Body of pancreas (tissue), 4 donors: ENCODE data around the gene STOX2. TPM values are rescaled to one million over a fixed set of nuclear protein-coding genes. Genes with fewer than 3 reads are reported as not detected.

Source experiments
- ATAC-seq: fragments of 150-250 bp; one replicate; pipeline ENCODE4 v1.9.1; 2016
- DNase-seq, 4 donors: peaks; one replicate each; pipeline ENCODE4 v3.0.0-alpha.2; 2019
- H3K27ac ChIP-seq, 4 donors: fragments of 200-600 bp; sonication (generic); 1 replicate in 3 of 4; 2 replicates in 1 of 4; pipeline versions ENCODE4 v1.5.1 to v1.6.1; 2016 to 2019; ENCODE audit warnings: mild to moderate bottlenecking in 1 of 4, mixed read lengths in 1 of 4, moderate library complexity in 1 of 4
- H3K27me3 ChIP-seq, 2 donors: fragments of 200-600 bp; sonication (generic); one replicate each; pipeline ENCODE4 v1.6.0; 2016; ENCODE audit warnings: mild to moderate bottlenecking in 1 of 2
- H3K36me3 ChIP-seq, 2 donors: fragments of 200-600 bp; sonication (generic); replicated peaks in 1 of 2; 2 replicates each; pipeline ENCODE4 v1.5.1; 2016; ENCODE audit warnings: low read depth in 2 of 2; ENCODE audit not compliant: insufficient read depth in 1 of 2
- H3K4me1 ChIP-seq: fragments of 200-600 bp; sonication (generic); one replicate; pipeline ENCODE4 v1.6.0; 2016
- H3K4me3 ChIP-seq, 2 donors: fragments of 200-600 bp; sonication (generic); 1 replicate in 1 of 2; 2 replicates in 1 of 2; pipeline ENCODE4 v1.5.1; 2016 to 2019
- H3K9me3 ChIP-seq, 3 donors: fragments of 200-600 bp; sonication (generic); 1 replicate in 2 of 3; 2 replicates in 1 of 3; pipeline ENCODE4 v1.5.1; 2016
- CTCF ChIP-seq, 7 experiments: fragments of 450-650 bp in 4 of 7; fragments of 200-600 bp in 3 of 7; sonication (generic) in 3 of 7; IDR thresholded peaks; one replicate each; pipeline ENCODE4 v1.5.1; 2016 to 2019; ENCODE audit warnings: antibody characterized with exemption in 7 of 7
- POLR2A ChIP-seq, 3 donors: fragments of 450-650 bp; IDR thresholded peaks; one replicate each; pipeline ENCODE4 v1.6.1; 2016; ENCODE audit warnings: antibody characterized with exemption in 3 of 3, mild to moderate bottlenecking in 2 of 3
- WGBS, 2 donors: methylation state at CpG; one replicate each; pipeline ENCODE4 v1.1.5; 2017; 5-methylcytosine and 5-hydroxymethylcytosine counted together
- intact Hi-C: fragments of 100-400 bp; cut with DNase I; formaldehyde crosslinking; loops from one replicate; pipeline ENCODE4 v1.15.1; 2023
- total RNA-seq, 2 donors: library from RNA; depleted of rRNA; stranded (reverse); fragments of >200 nt; gene quantifications; one replicate each; pipeline ENCODE4 v1.1.0, GENCODE V29; 2016

Gene STOX2
- total RNA-seq, 2 donors from 2014 or later, result 15.0 to 15.8 TPM

GRCh38 chr4:183969596-183969995 is 64.5 kb downstream of the STOX2 start:
- ATAC-seq (no peak), DNase-seq (no peak)
- 91 to 92% methylated on average over 4 of the region's 4 CpGs for WGBS, 2 donors
- intact Hi-C loops, result no loop called here
- Histone ChIP-seq H3K27ac (no peak overlapping the region), H3K4me1 (peaks cover 6% of the 10 kb centered on the region), H3K36me3 (no peaks in the 10 kb centered on the region), H3K9me3 (no peaks in the 10 kb centered on the region), H3K27me3 (no peaks in the 10 kb centered on the region), H3K4me3 (no peak overlapping the region)
- TF ChIP-seq CTCF (IDR thresholded peaks at IDR 0.05) (no peak), POLR2A (IDR thresholded peaks at IDR 0.05) (no peak)

GRCh38 chr4:183971929-183972490 is 66.9 kb downstream of the STOX2 start:
- WGBS, 2 donors, result 74 to 80% methylated on average over 9 of the region's 9 CpGs
- no peak for DNase-seq
- H3K9me3 ChIP-seq, result no peaks in the 10 kb centered on the region
- H3K4me1 ChIP-seq, result no peaks in the 10 kb centered on the region
- H3K27me3 ChIP-seq, result no peaks in the 10 kb centered on the region
- intact Hi-C loops, result no loop called here
- ATAC-seq, result no peak
- no peaks in the 10 kb centered on the region for H3K36me3 ChIP-seq
- no peak overlapping the region for H3K27ac ChIP-seq
- TF ChIP-seq POLR2A (IDR thresholded peaks at IDR 0.05) (no peak), CTCF (IDR thresholded peaks at IDR 0.05) (no peak)
- H3K4me3 ChIP-seq, result no peak overlapping the region

GRCh38 chr4:183977707-183978106 is 72.6 kb downstream of the STOX2 start:
- TF ChIP-seq POLR2A (IDR thresholded peaks at IDR 0.05) (no peak), CTCF (IDR thresholded peaks at IDR 0.05) (no peak)
- no peak for DNase-seq
- no peaks in the 10 kb centered on the region for H3K27me3 ChIP-seq
- no peak overlapping the region for H3K27ac ChIP-seq
- no peak for ATAC-seq
- intact Hi-C loops, result no loop called here
- no peaks in the 10 kb centered on the region for H3K4me1 ChIP-seq
- no peaks in the 10 kb centered on the region for H3K36me3 ChIP-seq
- no peak overlapping the region for H3K4me3 ChIP-seq
- H3K9me3 ChIP-seq, result no peaks in the 10 kb centered on the region

GRCh38 chr4:183984566-183984965 is 79.5 kb downstream of the STOX2 start:
- DNase-seq (no peak), ATAC-seq (no peak)
- Histone ChIP-seq H3K27ac (no peak overlapping the region), H3K36me3 (no peaks in the 10 kb centered on the region), H3K4me1 (peaks cover 5% of the 10 kb centered on the region), H3K4me3 (no peak overlapping the region), H3K27me3 (no peaks in the 10 kb centered on the region), H3K9me3 (no peaks in the 10 kb centered on the region)
- WGBS, 2 donors, result 96 to 97% methylated on average over 13 of the region's 13 CpGs
- TF ChIP-seq POLR2A (IDR thresholded peaks at IDR 0.05) (no peak), CTCF (IDR thresholded peaks at IDR 0.05) (no peak)
- intact Hi-C loops, result no loop called here

GRCh38 chr4:183985786-183986185 is 80.7 kb downstream of the STOX2 start:
- WGBS, 2 donors, result 91 to 93% methylated on average over 7 of the region's 7 CpGs
- no peak for DNase-seq
- Histone ChIP-seq H3K4me3 (no peak overlapping the region), H3K27ac (no peak overlapping the region), H3K27me3 (no peaks in the 10 kb centered on the region), H3K4me1 (peaks cover 5% of the 10 kb centered on the region), H3K36me3 (no peaks in the 10 kb centered on the region), H3K9me3 (no peaks in the 10 kb centered on the region)
- intact Hi-C loops, result no loop called here
- ATAC-seq, result no peak
- TF ChIP-seq POLR2A (IDR thresholded peaks at IDR 0.05) (no peak), CTCF (IDR thresholded peaks at IDR 0.05) (no peak)
